DLD1 (cell line): ENCODE measurements around the gene SPACA4.

Experiments used
- in situ Hi-C: cut with HindIII; loops from 2 replicates; pipeline ENCODE4 v1.10.0; 2017; ENCODE audit warnings: low sequenced_read_pairs

Gene SPACA4

DNA sequence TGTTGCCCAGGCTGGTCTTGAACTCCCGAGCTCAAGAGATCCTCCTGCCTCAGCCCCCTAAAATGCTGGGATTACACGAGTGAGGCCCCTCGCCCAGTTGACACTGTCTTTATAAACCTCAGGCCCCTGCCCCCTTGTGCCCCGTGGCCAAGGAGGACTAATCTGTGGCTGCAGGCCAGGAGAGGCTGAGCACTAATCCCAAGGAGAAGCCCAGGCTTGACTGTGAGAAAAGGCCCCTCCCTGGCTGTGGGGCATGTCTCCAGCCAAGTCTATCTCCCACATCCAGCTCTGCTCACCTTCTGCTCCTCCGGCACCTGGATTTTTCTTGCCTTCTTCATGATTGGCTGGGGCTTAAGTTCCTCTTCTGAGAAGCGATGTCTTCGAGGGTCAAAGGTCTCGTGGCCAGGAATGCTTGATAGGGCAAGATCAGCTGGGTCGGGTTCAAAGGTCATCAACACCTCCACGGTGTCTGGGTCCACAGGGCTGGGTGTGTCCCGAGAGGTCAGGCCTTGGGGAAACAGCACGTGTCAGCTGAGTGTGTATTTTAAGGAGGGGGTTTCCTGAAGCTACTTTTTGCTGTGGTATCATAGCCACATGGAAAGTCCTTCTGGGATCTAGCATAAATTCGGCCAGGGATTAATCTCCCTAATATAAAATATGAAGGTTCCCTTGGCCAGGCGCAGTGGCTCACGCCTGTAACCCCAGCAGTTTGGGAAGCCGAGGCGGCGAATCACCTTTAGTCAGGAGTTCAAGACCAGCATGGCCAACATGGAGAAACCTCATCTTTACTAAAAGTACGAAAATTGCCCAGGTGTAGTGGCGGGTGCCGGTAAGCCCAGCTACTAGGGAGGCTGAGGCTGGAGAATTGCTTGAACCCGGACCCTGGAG is 26.9 kb downstream of the SPACA4 start:
- in situ Hi-C loops, result no loop called here

DNA sequence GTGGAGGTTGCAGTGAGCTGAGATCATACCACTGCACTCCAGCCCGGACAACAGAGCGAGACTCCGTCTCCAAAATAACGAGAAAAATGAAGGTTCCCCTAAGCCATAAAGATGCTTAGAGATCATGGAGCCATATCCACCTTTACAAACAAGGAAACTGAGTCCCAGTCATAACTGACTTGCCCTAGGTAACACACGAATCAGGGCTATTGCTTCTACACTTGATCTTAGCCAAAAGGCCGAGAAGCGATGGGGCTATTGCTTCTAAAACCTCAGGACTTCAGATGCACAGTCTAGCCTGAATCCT is 27.4 kb downstream of the SPACA4 start:
- in situ Hi-C loops, result no loop called here

DNA sequence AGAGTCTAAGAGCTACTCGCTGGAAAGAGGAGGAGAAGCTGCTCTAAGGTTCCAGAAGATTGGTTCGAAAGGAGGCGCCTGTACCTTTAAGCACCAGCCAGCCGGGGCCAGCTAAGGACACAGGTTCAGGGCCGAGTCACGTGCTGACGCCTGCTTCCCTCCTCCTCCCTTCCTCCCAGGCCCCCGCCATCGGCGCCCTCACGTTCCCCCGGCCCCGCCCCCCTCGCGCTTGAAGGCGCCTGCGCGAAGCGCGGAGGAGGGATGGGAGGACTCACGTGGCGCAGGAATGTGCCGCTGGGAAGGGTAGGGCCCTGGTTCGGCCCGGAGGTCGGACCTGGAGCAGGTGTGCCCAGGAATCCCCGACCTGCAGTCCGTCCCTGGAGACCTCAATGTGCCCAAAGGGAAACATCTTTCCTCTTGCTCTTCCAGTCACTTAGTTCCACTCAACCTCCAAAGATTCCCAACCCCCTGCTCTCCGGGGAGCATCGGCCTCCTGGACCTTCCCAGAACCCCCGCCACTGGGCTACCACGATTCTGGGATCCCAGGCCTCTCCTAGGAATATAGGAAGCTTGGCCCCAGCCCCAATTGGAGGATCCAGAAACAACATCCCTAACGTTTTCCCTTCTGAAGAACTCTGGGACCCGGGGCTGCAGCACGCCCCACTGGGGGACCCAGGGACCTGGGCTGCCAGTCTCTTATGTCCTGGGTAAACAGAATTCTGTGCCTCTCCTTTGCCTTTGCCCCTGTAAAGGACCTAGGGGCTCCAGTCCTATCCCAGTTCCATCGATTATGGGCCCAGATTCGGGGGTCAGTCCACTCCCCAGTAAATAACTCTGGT is 28.1 kb downstream of the SPACA4 start:
- in situ Hi-C loops, result no loop called here

DNA sequence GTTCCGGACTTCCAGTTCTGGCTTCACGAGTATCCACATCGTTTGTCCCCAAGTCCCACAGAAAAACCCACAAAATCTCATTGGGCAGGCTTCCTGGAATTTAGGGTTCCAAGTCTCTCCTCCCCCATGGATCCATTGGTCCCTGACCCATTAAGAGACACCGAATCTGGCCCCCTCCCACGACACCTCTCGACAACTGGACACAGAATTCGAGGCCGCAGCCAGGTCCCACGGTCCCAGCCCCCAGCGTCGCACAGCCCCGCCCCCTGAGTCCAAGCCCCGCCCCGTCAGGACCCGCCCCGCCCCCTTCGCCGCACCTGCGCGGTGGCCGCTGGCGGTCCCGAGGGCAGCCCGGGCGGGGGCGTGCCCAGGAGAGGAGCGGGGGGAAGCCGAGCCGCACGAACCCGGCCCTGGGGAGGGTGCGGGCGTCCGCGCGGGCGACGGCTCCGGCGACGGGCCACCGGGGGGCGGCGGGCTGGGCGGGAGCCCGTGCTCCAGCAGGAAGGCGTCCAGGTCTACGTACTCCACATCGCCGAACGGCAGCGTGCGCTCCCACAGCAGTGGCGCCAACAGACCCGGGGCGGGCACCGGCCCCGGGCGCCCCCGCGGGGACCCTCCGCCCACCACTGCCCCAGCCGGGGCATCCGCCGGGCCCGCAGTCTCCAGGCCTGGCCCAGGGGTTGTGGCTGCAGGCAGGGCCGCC is 28.9 kb downstream of the SPACA4 start:
- in situ Hi-C loops, result no loop called here

DNA sequence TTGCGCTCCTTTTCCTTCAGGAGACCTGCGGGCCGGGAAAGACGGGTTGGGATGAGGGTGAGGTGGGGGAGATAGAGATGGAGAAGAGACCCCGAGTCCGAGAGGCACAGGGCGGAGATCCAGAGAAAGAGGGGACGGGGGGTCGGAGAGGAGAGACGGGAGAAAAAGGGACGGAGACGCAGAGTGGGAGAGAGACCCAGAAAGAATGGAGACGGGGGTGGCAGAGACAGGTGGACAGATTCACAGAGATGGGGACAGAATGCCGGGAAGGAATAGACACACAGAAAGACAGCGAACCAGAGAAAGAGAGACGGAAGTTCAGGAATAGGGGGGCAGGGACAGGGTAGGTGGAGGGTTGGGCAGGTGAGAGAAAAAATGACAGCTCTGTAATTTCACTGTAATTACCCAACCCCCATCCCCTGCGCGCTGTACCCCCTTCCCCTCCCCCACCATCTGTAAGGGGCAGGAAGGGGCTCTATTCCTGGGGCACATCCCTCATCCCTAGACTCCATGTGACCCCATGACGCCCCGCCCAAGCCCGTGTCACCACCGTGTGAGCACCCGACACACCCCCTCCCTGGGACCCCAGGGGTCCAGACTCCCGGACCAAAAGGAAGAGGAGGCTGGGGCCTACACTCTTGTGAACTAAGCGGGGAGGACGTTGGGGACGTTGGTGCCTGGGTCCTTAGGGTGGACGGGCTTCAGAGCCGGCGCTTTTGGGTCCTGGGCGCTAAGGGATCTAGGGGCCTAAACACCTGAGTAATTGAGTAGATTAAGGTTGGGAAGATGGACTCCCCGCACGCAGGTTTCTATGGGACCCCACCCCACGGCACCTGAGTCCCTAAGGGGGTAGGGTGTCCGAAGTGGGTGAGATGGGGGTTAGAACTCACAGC is 29.7 kb downstream of the SPACA4 start:
- in situ Hi-C loops, result no loop called here

DNA sequence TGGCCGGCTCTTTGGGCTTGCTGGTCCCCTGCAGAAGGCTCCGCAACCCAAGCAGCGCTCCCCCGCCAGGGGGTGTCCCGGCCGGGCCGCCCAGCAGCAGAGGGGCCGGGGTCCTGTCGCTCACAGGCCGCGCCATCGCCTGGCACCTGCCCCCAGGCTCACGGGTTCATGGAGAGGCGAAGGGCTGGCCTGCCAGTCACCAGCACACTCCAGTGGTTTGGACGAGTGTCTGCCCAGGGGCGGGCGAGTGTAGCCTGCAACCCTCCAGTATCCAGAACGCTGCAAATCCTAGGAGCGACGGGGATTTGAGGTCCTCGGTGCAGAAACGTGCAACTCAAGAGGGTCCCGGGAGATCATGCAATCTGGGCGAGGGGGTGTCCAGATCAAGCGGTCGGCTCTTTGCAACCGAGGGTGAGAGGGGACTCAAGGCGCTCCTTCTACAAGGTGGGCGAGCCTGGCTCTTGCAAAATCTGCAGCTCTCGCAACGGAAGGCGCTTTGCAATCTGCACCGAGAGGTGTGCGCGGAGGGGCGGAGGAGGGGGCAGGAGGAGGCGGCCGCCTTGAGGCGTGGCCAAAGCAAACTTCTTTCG is 30.4 kb downstream of the SPACA4 start, which contains the start of gene DBP:
Gene DBP (minus strand): TSS at position 521 of the 590 bp plus-strand sequence. CDS start 385 bp downstream, at position 136.
- in situ Hi-C loops, result no loop called here

DNA sequence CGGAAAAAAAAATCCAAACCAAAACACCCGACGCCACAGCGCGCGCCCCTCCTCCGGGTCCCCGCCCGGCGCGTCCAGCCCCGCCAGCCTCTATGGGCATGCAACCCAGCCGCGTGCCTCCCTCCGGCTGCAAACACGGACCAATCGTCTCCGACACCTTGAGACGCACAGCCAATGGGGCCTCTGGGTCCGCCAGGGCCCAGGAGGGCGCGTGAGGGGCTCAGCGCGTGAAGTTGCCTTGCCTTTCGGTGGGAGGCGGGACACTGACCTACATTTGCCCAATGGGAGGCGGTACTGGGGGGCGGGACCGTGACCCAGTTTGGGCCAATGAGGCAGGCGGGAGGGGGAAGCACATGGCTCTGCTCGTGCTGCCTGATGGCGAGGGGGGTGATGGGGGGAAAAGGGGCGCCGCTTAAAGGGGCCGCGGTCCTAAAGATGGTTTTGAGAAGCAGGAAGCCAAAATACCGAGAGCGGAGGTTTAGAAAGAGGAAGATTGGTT is 31.0 kb downstream of the SPACA4 start:
- in situ Hi-C loops, result no loop called here

GRCh38 chr19:48637948-48638830 is 31.6 kb downstream of the SPACA4 start:
- in situ Hi-C loops, result no loop called here

- in situ Hi-C loops, result no loop called here
Observed at GRCh38 chr19:48638831-48639381, 32.4 kb downstream of the SPACA4 start.

DNA sequence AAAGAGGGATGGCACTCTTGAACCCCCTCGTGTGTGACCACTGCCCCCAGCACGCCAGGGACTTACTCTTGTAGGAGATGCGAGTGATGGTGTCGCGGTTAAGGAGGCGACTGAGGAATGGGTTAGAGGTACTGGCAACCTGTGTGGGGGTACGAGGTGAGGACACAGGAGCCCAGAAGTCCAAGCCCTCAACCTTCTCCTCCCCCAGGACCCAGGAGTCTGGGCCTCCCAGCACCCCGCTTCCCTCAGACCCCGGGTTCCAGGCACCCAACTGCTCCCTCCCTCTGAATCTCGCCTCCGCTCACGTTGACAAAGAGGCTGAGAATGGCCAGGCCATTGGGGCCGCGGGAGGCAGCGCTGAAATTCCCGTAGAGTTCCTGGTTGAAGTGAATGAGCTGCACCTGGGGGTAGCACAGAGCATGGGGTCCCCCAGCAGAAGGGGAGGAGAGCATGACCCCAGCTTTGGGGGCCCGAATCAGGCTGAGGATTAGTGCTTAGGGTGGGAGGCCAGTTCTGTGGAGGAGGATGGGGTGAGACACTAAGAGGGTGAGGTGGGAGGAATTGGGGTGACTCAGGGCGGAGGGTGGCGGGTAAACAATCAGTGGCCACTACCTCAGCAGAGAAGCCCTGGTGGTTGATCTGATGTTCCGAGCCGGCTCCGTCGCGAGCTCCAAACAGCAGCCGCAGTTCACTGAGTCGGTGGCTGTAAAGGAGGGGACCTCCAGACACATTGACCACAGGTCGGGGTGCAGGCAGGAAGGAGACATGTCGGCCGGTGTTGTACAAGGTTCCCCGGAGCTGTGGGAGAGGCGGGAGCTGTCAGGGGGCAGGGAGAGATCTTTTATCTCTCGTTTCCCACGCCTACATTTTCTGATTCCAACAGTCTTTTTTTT is 33.2 kb downstream of the SPACA4 start:
- in situ Hi-C loops, result no loop called here

- in situ Hi-C loops, result no loop called here
Observed at GRCh38 chr19:48641850-48642249, 35.3 kb downstream of the SPACA4 start.

DNA sequence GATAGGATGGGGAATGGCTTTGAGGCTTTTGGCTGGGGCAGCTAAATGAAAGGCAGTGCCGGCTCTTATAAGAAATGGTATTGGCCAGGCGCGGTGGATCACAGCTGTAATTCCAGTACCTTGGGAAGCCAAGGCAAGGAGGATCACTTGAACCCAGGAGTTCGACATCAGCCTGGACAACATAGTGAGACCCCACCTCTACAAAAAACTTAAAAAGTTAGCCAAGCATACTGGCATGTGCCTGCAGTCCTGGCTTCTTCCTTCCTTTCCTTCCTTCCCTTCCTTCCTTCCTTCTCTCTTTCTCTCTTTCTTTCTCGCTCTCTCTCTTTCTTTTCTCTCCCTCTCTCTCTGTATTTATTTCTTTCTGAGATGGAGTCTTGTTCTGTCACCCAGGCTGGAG is 36.3 kb downstream of the SPACA4 start:
- in situ Hi-C loops, result no loop called here

DNA sequence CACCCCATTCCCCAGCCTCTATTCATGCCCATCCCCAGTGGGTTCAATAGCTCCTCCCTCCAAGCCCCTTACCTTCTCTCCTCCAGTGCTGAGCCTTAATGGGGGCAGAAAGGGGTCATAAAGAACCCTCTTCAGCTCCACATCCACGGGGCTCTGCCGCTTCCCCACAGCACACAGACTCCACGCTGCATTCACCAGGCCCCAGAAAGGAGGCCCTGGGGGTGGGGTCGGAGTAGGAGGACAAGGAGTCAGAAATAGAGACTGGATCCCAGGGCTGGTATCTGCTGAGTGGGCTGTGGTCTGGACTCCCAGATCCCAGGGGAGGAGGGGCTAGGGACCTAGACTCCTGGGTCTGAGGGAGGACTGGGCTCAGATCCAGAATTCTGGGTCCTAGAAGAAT is 37.8 kb downstream of the SPACA4 start:
- in situ Hi-C loops, result no loop called here

DNA sequence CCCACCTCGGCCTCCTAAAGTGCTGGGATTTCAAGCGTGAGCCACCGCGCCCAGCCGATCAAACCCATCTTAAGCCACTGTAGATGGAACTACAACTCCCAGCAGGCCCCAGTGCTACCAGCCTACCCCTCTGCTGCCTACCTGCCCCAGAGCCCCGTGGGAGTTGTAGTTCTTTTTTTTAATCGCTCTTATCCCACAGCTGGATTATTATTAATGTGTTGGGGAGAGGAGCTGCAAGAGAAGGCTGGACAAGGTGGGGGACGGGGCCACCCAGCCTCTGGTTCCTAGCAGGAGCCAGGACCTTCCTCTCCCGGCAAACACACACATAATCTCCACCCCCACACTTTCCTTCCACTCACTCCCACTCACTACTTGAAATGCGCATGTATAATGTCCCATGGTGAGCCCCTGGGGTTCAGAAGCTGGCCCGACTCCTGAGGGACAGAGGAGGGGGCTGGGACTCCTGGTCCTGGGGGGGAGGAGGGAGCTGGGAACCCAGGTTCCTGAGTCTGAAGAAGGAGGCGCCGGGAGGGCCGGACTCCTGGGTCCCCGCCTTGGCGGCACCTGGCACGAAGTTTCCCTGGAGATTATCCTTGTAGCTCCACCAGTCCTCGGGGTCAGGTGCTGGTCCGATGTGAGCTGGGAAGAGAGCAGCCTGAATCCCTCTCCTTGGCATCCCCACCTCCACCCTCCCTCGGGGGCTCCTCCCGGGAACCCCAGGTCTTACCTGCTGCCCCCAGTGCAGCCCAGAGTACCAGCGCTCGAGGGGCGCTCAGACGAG is 38.5 kb downstream of the SPACA4 start:
- in situ Hi-C loops, result no loop called here

GRCh38 chr19:48645620-48646000 is 39.1 kb downstream of the SPACA4 start:
- in situ Hi-C loops, result no loop called here

GRCh38 chr19:48646001-48646721 is 39.6 kb downstream of the SPACA4 start, which contains the start of gene CA11:
TSS of gene CA11 (minus strand) at chr19:48646187. CDS start at chr19:48645632, 555 bp downstream.
- in situ Hi-C loops, result no loop called here
